OCI-LY1 (cell line): ENCODE measurements around the gene GAS2L1.

ENCODE experiments used
- H2AFZ ChIP-seq: fragments of 200-600 bp; sonication (generic), shearing (Covaris generic); 2 replicates; pipeline ENCODE4 v1.6.0; 2014; ENCODE audit warnings: antibody characterized with exemption, mild to moderate bottlenecking, low read length
- H3F3A ChIP-seq: fragments of 200-600 bp; sonication (generic), shearing (Covaris generic); 2 replicates; pipeline ENCODE4 v1.6.0; 2014; ENCODE audit warnings: mild to moderate bottlenecking, antibody characterized with exemption, low read length, moderate library complexity; ENCODE audit not compliant: insufficient read depth
- H3K27ac ChIP-seq: fragments of 200-600 bp; sonication (generic); 2 replicates; pipeline ENCODE4 v1.5.1; 2014; ENCODE audit warnings: low read length, mixed run types, mild to moderate bottlenecking, low read depth; ENCODE audit not compliant: poor library complexity, severe bottlenecking
- H3K27me3 ChIP-seq: fragments of 200-600 bp; sonication (generic); 2 replicates; pipeline ENCODE4 v1.6.0; 2014; ENCODE audit warnings: antibody characterized with exemption, mild to moderate bottlenecking, low read length, moderate library complexity; ENCODE audit not compliant: insufficient read depth
- H3K36me3 ChIP-seq: fragments of 200-600 bp; sonication (generic); 2 replicates; pipeline ENCODE4 v1.6.1; 2014; ENCODE audit warnings: mild to moderate bottlenecking, antibody characterized with exemption, low read length, moderate library complexity, mixed read lengths; ENCODE audit not compliant: insufficient read depth
- H3K4me1 ChIP-seq: fragments of 200-600 bp; sonication (generic); 2 replicates; pipeline ENCODE4 v1.5.1; 2014; ENCODE audit warnings: mild to moderate bottlenecking, low read length, moderate library complexity; ENCODE audit not compliant: insufficient read depth, severe bottlenecking
- H3K4me2 ChIP-seq: fragments of 200-600 bp; sonication (generic), shearing (Covaris generic); 2 replicates; pipeline ENCODE4 v1.6.1; 2014; ENCODE audit warnings: low read length
- H3K4me3 ChIP-seq: fragments of 200-600 bp; sonication (generic); 2 replicates; pipeline ENCODE4 v1.5.1; 2014; ENCODE audit warnings: low read length, low read depth, mild to moderate bottlenecking, mixed read lengths; ENCODE audit not compliant: poor library complexity, severe bottlenecking
- H3K79me2 ChIP-seq: fragments of 200-600 bp; shearing (Covaris generic); 2 replicates; pipeline ENCODE4 v1.6.1; 2016; ENCODE audit warnings: mixed run types, low read length, mixed read lengths; ENCODE audit not compliant: insufficient read depth
- H3K9ac ChIP-seq: fragments of 200-600 bp; sonication (generic), shearing (Covaris generic); 2 replicates; pipeline ENCODE4 v1.6.1; 2014; ENCODE audit warnings: mild to moderate bottlenecking, low read length, mixed read lengths
- H3K9me2 ChIP-seq: fragments of 200-600 bp; sonication (generic), shearing (Covaris generic); 2 replicates; pipeline ENCODE4 v1.6.1; 2014; ENCODE audit warnings: low read depth, mild to moderate bottlenecking, low read length, mixed read lengths
- H3K9me3 ChIP-seq: fragments of 200-600 bp; shearing (Covaris generic); 2 replicates; pipeline ENCODE4 v1.6.1; 2014; ENCODE audit warnings: low read length, mixed read lengths
- H4K20me1 ChIP-seq: fragments of 200-600 bp; sonication (generic), shearing (Covaris generic); 2 replicates; pipeline ENCODE4 v1.6.0; 2016; ENCODE audit warnings: mild to moderate bottlenecking, low read length; ENCODE audit not compliant: insufficient read depth
- EZH2 ChIP-seq: fragments of 200-600 bp; sonication (generic), shearing (Covaris generic); IDR thresholded peaks from 2 replicates; pipeline ENCODE4 v1.8.0; 2017; ENCODE audit warnings: borderline replicate concordance, mixed run types, mild to moderate bottlenecking, antibody characterized with exemption, low read length, moderate library complexity, mixed read lengths
- TF ChIP-seq, protein P1 (sequence below): fragments of 200-600 bp; sonication (generic), shearing (Covaris generic); IDR thresholded peaks from 2 replicates; pipeline ENCODE4 v1.5.1; 2017; ENCODE audit warnings: mild to moderate bottlenecking, antibody characterized with exemption, low read length, moderate library complexity, mixed read lengths

The GAS2L1 gene

GRCh38 chr22:29306175-29306834 lies at the start of gene GAS2L1:
GAS2L1 (plus strand) TSS chr22:29306650; CDS start chr22:29308106, 1,456 bp downstream.
- no peak within 1 kb of the TSS for H3K9ac ChIP-seq
- H3K4me1 ChIP-seq, result peaks cover 8% of the 10 kb centered on the region
- H3F3A ChIP-seq, result no peaks in the 10 kb centered on the region
- H3K27me3 ChIP-seq, result peaks cover 8% of the 10 kb centered on the region; the same call in 1 of the 2 replicates
- no peaks in the 10 kb centered on the region for H3K9me3 ChIP-seq
- H2AFZ ChIP-seq, result no peak within 1 kb of the TSS
- peak within 1 kb of the TSS; percentile 50 for H3K4me2 ChIP-seq
- H4K20me1 ChIP-seq, result no peaks in the 10 kb centered on the region
- no peak for TF ChIP-seq EZH2
- TF ChIP-seq, protein P1, sequence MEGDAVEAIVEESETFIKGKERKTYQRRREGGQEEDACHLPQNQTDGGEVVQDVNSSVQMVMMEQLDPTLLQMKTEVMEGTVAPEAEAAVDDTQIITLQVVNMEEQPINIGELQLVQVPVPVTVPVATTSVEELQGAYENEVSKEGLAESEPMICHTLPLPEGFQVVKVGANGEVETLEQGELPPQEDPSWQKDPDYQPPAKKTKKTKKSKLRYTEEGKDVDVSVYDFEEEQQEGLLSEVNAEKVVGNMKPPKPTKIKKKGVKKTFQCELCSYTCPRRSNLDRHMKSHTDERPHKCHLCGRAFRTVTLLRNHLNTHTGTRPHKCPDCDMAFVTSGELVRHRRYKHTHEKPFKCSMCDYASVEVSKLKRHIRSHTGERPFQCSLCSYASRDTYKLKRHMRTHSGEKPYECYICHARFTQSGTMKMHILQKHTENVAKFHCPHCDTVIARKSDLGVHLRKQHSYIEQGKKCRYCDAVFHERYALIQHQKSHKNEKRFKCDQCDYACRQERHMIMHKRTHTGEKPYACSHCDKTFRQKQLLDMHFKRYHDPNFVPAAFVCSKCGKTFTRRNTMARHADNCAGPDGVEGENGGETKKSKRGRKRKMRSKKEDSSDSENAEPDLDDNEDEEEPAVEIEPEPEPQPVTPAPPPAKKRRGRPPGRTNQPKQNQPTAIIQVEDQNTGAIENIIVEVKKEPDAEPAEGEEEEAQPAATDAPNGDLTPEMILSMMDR, result peak; percentile 39
- H3K4me3 ChIP-seq, result peak within 1 kb of the TSS; percentile 16
- H3K79me2 ChIP-seq, result no peaks in the 10 kb centered on the region
- H3K36me3 ChIP-seq, result no peaks in the 10 kb centered on the region
- no peaks in the 10 kb centered on the region for H3K9me2 ChIP-seq
- no peak within 1 kb of the TSS for H3K27ac ChIP-seq

DNA sequence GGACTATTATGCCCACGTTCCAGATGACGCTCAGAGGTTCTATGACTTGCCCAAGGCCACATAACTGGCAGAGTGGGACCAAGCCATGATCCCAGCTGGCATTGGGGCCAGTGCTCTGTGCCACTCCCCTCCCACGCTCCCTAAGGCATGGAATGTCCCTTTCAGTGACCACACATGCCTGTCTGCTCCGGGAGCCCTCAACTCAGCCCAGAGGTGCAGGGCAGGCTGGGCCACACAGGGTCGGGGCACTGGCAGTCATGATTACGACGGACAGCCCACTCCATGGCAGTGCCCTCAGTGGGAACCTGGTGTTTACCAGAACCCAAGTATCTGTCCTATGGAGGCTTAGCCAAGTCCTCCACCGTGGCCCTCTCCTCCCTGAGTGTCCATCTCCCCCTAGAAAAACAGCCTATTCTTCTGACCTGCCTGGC lies 48.7 kb upstream of the GAS2L1 start:
- Histone ChIP-seq H3K4me1 (no peaks in the 10 kb centered on the region), H3K9me2 (no peaks in the 10 kb centered on the region)

DNA sequence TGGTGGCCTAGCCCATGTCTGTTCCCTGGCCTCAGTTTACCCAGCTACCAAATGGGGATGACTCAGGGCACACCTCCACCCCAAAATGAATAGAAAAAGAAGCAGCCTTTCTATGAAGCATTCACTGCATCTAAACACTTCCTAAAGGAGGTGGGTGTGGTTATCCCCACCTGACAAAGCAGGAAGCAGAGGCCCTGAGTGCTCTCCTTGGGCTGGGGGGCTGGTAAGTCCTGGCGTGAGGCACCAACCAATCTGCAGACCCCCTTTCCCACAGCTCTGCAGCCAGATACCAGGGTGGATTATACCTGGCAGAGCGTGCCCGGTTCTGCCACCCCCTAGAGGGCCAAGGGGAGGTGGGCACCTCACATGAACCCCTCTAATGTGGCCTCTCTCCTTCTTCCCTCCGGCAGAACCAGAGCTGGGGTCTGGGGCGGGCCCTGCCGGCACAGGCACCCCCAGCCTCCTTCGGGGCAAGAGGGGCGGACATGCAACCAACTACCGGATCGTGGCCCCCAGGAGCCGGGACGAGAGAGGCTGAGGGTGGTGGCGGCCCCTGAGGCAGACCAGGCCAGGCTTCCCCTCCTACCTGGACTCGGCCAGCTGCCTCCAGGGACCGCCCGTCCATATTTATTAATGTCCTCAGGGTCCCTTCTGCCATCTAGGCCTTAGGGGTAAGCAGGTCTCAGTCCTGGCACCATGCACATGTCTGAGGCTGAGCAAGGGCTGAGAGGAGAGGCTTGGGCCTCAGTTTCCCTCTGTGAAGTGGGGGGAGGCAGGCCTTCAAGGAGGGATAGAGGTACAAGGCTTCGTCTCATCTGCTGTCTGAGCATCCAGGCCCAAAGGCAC lies 47.8 kb upstream of the GAS2L1 start:
- H3K4me3 ChIP-seq, result no peak overlapping the region
- no peaks in the 10 kb centered on the region for H3K79me2 ChIP-seq
- no peak overlapping the region for H3K9ac ChIP-seq
- H2AFZ ChIP-seq, result no peak overlapping the region
- no peak overlapping the region for H3K4me2 ChIP-seq
- TF ChIP-seq EZH2, result no peak
- TF ChIP-seq, protein P1, result no peak
- H3K27me3 ChIP-seq, result no peaks in the 10 kb centered on the region
- no peak overlapping the region for H3K27ac ChIP-seq
- no peaks in the 10 kb centered on the region for H3K9me2 ChIP-seq
- H4K20me1 ChIP-seq, result no peaks in the 10 kb centered on the region
- H3F3A ChIP-seq, result no peaks in the 10 kb centered on the region
- H3K4me1 ChIP-seq, result no peaks in the 10 kb centered on the region
- H3K9me3 ChIP-seq, result no peaks in the 10 kb centered on the region
- H3K36me3 ChIP-seq, result peaks cover 9% of the 10 kb centered on the region; the same call in 1 of the 2 replicates

More for the DNA sequence above, 48.7 kb upstream of the GAS2L1 start:
- Histone ChIP-seq H3K27me3 (no peaks in the 10 kb centered on the region), H3K79me2 (no peaks in the 10 kb centered on the region), H3K27ac (no peak overlapping the region), H3K4me2 (no peak overlapping the region), H3F3A (no peaks in the 10 kb centered on the region), H3K9me3 (no peaks in the 10 kb centered on the region), H4K20me1 (no peaks in the 10 kb centered on the region), H3K36me3 (peaks cover 9% of the 10 kb centered on the region; the same call in 1 of the 2 replicates), H2AFZ (no peak overlapping the region), H3K9ac (no peak overlapping the region), H3K4me3 (no peak overlapping the region)
- TF ChIP-seq, protein P1, result no peak
- no peak for TF ChIP-seq EZH2
